ENCODE measurements around the gene RNASEH2A.

GRCh38 chr19:12767150-12767549, 39.2 kb upstream of the RNASEH2A start:
- TF ChIP-seq CTCF (IDR thresholded peaks at IDR 0.05; ENCODE audit: low read depth, low read length) (no peak), EZH2phosphoT487 (IDR thresholded peaks at IDR 0.05; ENCODE audit: low read depth) (no peak)

All from OCI-LY3 (cell line).